Measurements from ENCODE around the gene ABHD14A. TPM values are rescaled to one million over a fixed set of nuclear protein-coding genes. Genes with fewer than 3 reads are reported as not detected.

Gene ABHD14A
- total and polyA plus RNA-seq, 12 donors, result 19.3 to 80.1 (median 25.4) TPM

GRCh38 chr3:51964521-51964920 is 10.3 kb upstream of the ABHD14A start:
- Histone ChIP-seq H3K27ac (peak overlapping the region in 5 of 10 donors; percentile 3 to 52 (median 28)), H3K4me1 (peaks cover 29 to 75% (median 61%) of the 10 kb centered on the region in 9 donors), H3K9me3 (no peaks in the 10 kb centered on the region), H3K27me3 (peaks cover 0 to 20% (median 0%) of the 10 kb centered on the region in 7 donors), H3K4me3 (no peak overlapping the region), H3K36me3 (peaks cover 0 to 22% (median 5%) of the 10 kb centered on the region in 9 donors)
- no peak for DNase-seq
- 69 to 70% methylated on average over 4 of the region's 4 CpGs for WGBS, 2 donors
- TF ChIP-seq CTCF (IDR thresholded peaks at IDR 0.05), result no peak
- intact Hi-C loops (cut with DNase I), result no loop called here
- ATAC-seq, result no peak

- ATAC-seq (no peak), DNase-seq (no peak)
- peak overlapping the region in 7 of 10 donors; percentile 62 to 85 (median 75) for H3K4me3 ChIP-seq
- peaks cover 0 to 20% (median 0%) of the 10 kb centered on the region in 7 donors for H3K27me3 ChIP-seq
- H3K27ac ChIP-seq, result peak overlapping the region in 3 of 10 donors; percentile 93 to 97 (median 96)
- H3K4me1 ChIP-seq, result peaks cover 29 to 83% (median 61%) of the 10 kb centered on the region in 9 donors
- TF ChIP-seq CTCF (IDR thresholded peaks at IDR 0.05), result no peak
- intact Hi-C loops (cut with DNase I), result loop anchor here in 2 of 10 donors (2.0 kb wide), 1 partner anchor 23 kb away; the partner anchor contains the start of gene PARP3 (in 2 of the 2)
- no peaks in the 10 kb centered on the region for H3K9me3 ChIP-seq
- peaks cover 0 to 12% (median 0%) of the 10 kb centered on the region in 9 donors for H3K36me3 ChIP-seq
- 57 to 73% methylated on average over 2 of the region's 2 CpGs for WGBS, 2 donors
Measured at GRCh38 chr3:51966016-51966415, 8.8 kb upstream of the ABHD14A start.

- WGBS, 2 donors, result 59 to 64% methylated on average over 5 of the region's 5 CpGs
- Histone ChIP-seq H3K27ac (peak overlapping the region in 9 of 10 donors; percentile 87 to 98 (median 95)), H3K4me3 (peak overlapping the region; percentile 62 to 85 (median 77)), H3K9me3 (no peaks in the 10 kb centered on the region), H3K4me1 (peaks cover 29 to 79% (median 56%) of the 10 kb centered on the region in 9 donors), H3K36me3 (peaks cover 0 to 13% (median 0%) of the 10 kb centered on the region in 9 donors), H3K27me3 (peaks cover 0 to 20% (median 0%) of the 10 kb centered on the region in 7 donors)
- TF ChIP-seq CTCF (IDR thresholded peaks at IDR 0.05), result no peak
- ATAC-seq (no peak), DNase-seq (peak in 1 of 2 donors; percentile 26)
- intact Hi-C loops (cut with DNase I), result loop anchor here in 2 of 10 donors (2.0 kb wide), 1 partner anchor 24 kb away; the partner anchor contains the start of gene PARP3 (in 2 of the 2)
Measured at GRCh38 chr3:51966486-51966885, 8.4 kb upstream of the ABHD14A start.

GRCh38 chr3:51966922-51967383 is 7.9 kb upstream of the ABHD14A start:
- 2 to 3% methylated on average over 26 to 33 of the region's 33 CpGs for whole genome bisulfite sequencing, 2 donors
- Histone ChIP-seq H3K4me3 (peak overlapping the region; percentile 62 to 85 (median 77)), H3K9me3 (no peaks in the 10 kb centered on the region), H3K27ac (peak overlapping the region; percentile 77 to 98 (median 94)), H3K27me3 (peaks cover 0 to 20% (median 0%) of the 10 kb centered on the region in 7 donors), H3K36me3 (peaks cover 0 to 16% (median 0%) of the 10 kb centered on the region in 9 donors), H3K4me1 (peaks cover 29 to 74% (median 51%) of the 10 kb centered on the region in 9 donors)
- intact Hi-C loops (cut with DNase I), result loop anchor here in 2 of 10 donors (2.0 kb wide), 1 partner anchor 24 kb away; the partner anchor contains the start of gene PARP3 (in 2 of the 2)
- no peak for TF ChIP-seq CTCF (IDR thresholded peaks at IDR 0.05)
- ATAC-seq (peak in 2 of 8 donors; percentile 1 to 3), DNase-seq (no peak)

All from heart right ventricle (tissue), 16 donors.